Cardiac muscle cell (in vitro differentiated cells and primary cell): ENCODE data around the gene IQGAP2. TPM values are rescaled to one million over a fixed set of nuclear protein-coding genes. Genes with fewer than 3 reads are reported as not detected.

ENCODE experiments used
- DNase-seq, 2 donors: peaks; one replicate each; pipeline versions ENCODE4 v3.0.0 to v3.0.0-alpha.2; 2010 to 2017; ENCODE audit warnings: low read depth in 1 of 2, low spot score in 1 of 2
- H3K27ac ChIP-seq: fragments of 200-600 bp; sonication (generic); 2 replicates; pipeline ENCODE4 v1.5.1; 2016
- H3K27me3 ChIP-seq: fragments of 200-600 bp; sonication (generic); 2 replicates; pipeline ENCODE4 v1.6.0; 2016; ENCODE audit warnings: control low read depth
- H3K36me3 ChIP-seq: fragments of 200-600 bp; sonication (generic); 2 replicates; pipeline ENCODE4 v1.5.1; 2016; ENCODE audit warnings: control low read depth
- H3K4me1 ChIP-seq: fragments of 200-600 bp; sonication (generic); 2 replicates; pipeline ENCODE4 v1.8.1; 2017; ENCODE audit warnings: low read depth, mild to moderate bottlenecking, mixed run types
- H3K4me3 ChIP-seq: fragments of 200-600 bp; sonication (generic); 2 replicates; pipeline ENCODE4 v1.5.1; 2016; ENCODE audit warnings: mild to moderate bottlenecking
- H3K9me3 ChIP-seq: fragments of 200-600 bp; sonication (generic); 2 replicates; pipeline ENCODE4 v1.5.1; 2017; ENCODE audit warnings: low read depth, mild to moderate bottlenecking, control low read depth
- CTCF ChIP-seq: IDR thresholded peaks from 2 replicates; pipeline ENCODE4 v1.5.1; 2012; ENCODE audit warnings: low read depth, mild to moderate bottlenecking, low read length
- polyA plus RNA-seq: library from polyadenylated mRNA; unstranded; fragments of >200 nt; fragmentation: Nextera tagmentation; extraction: Ambion mirVana; gene quantifications from 2 replicates; pipeline ENCODE4 v1.2.1, GENCODE V29; 2016
- total RNA-seq: library from RNA; depleted of rRNA; stranded (reverse); fragments of >200 nt; gene quantifications from 2 replicates; pipeline ENCODE4 v1.2.3, GENCODE V29; 2016

Gene IQGAP2
- total and polyA plus RNA-seq, 2 experiments from 2014 or later, result 4.1 to 10.8 TPM

DNA sequence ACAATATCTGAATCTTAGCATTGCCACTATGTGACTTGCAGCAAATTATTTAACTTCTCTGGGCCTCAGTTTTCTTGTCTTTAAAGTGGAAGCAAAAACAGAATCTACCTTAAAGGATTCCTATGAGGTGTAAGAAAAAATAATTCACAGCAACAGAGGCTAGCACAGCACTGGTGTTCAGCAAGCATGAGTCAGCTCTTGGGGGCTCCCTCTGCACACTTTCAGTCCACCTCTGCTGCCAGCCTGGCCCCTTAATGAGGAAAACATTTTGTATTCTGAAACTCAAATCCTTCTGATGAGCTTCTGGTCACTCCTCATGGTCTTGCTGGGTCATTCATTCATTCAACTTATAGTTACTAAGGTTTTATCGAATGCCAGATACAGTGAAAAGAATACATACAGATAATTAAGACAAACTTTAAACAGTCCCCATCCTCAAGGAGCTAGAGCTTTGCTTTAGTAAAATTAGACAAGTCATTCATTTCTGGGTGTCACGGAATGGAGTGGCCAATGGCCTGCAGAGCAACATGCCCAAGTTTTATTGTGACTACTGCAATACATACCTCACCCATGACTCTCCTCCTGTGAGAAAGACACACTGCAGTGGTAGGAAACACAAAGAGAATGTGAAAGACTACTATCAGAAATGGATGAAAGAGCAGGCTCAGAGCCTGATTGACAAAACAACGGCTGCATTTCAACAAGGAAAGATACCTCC lies 26.8 kb upstream of the IQGAP2 start:
- H3K4me1 ChIP-seq, result peaks cover 15% of the 10 kb centered on the region
- no peaks in the 10 kb centered on the region for H3K36me3 ChIP-seq
- no peaks in the 10 kb centered on the region for H3K27me3 ChIP-seq
- no peak overlapping the region for H3K4me3 ChIP-seq
- no peak for DNase-seq
- H3K9me3 ChIP-seq, result no peaks in the 10 kb centered on the region
- no peak for TF ChIP-seq CTCF
- no peak overlapping the region for H3K27ac ChIP-seq

GRCh38 chr5:76376866-76377230 lies 26.2 kb upstream of the IQGAP2 start:
- Histone ChIP-seq H3K36me3 (no peaks in the 10 kb centered on the region), H3K4me3 (no peak overlapping the region), H3K27me3 (no peaks in the 10 kb centered on the region), H3K9me3 (no peaks in the 10 kb centered on the region), H3K4me1 (peaks cover 15% of the 10 kb centered on the region), H3K27ac (no peak overlapping the region)
- TF ChIP-seq CTCF, result no peak
- DNase-seq, result no peak

DNA sequence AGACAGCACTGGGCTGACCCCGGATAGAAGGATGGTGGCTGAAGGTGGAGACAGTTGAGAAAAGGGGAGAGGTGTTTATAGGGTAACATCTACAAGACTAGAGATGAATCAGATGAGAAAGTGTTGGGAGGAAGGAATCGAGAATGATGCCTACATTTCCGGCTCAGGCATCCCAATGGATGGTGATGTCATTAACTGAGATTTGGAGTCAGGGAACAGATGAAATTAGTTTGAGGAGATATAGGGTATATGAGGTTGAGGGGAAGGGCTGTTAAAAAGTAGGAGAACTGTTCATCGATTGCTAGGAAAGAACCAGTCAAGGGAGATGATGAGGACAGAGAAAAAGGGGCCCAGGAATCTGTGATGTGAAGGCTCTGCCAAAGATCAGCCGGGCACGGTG lies 24.7 kb upstream of the IQGAP2 start:
- H3K9me3 ChIP-seq, result no peaks in the 10 kb centered on the region

GRCh38 chr5:76379316-76379715 lies 23.8 kb upstream of the IQGAP2 start:
- Histone ChIP-seq H3K4me3 (no peak overlapping the region), H3K27me3 (no peaks in the 10 kb centered on the region), H3K4me1 (peaks cover 18% of the 10 kb centered on the region), H3K36me3 (no peaks in the 10 kb centered on the region), H3K27ac (no peak overlapping the region), H3K9me3 (no peaks in the 10 kb centered on the region)
- TF ChIP-seq CTCF, result no peak
- DNase-seq, result no peak

More for the DNA sequence above, 24.7 kb upstream of the IQGAP2 start:
- DNase-seq, result no peak
- Histone ChIP-seq H3K36me3 (no peaks in the 10 kb centered on the region), H3K27ac (no peak overlapping the region), H3K4me1 (peaks cover 11% of the 10 kb centered on the region), H3K27me3 (no peaks in the 10 kb centered on the region), H3K4me3 (no peak overlapping the region)
- no peak for TF ChIP-seq CTCF

GRCh38 chr5:76379855-76380254 lies 23.2 kb upstream of the IQGAP2 start:
- Histone ChIP-seq H3K9me3 (no peaks in the 10 kb centered on the region), H3K4me3 (no peak overlapping the region), H3K27me3 (no peaks in the 10 kb centered on the region), H3K36me3 (no peaks in the 10 kb centered on the region), H3K27ac (no peak overlapping the region), H3K4me1 (peaks cover 23% of the 10 kb centered on the region)
- TF ChIP-seq CTCF, result no peak
- DNase-seq, result no peak
